ENCODE results near the gene SNRPA1. TPM values are rescaled to one million over a fixed set of nuclear protein-coding genes. Genes with fewer than 3 reads are reported as not detected.

The SNRPA1 gene
- total and polyA plus RNA-seq, 2 of the 13 experiments (the other 11 are each of a cell fraction or from before 2014, with no cell fraction given) = 41.2 to 108 TPM

DNA sequence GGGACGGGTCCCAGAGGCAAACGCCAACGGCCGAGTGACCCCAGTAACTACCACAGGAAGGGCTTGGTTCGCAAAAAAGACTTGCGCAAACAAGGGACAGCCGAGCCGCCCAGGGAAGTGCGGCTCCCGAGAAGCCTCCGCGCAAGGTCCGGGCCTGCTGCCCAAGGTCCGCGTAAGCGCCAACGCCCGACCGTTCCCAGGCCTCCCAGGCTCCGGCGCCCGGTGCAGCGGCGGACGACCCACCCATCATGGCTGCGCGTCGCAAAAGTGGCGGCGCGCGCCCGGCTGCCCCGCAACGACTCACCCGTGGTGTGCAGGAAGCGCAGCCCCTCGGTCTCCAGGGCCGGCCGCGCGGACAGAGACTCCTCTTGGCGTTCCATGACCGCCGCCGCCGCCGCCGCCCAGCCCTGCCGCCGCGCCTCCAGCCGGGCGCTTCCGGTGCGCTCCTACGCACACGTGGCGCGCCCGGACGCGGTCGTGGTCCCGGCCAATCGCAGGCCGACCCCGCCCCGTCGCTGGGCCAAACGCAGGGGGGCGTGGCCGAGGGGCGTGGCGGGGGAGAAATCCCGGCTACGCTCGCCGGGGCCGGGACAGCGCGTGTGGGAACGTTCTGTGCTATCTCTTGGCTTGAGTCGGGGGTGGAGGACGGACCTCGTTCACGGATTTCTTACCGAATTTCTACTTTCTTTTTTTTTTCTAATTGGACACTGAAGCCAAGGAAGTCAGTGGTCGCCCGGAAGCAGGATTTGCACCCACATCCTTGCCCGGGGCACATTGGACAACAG, 17.8 kb downstream of the SNRPA1 start, which contains the start of gene SELENOS (continued):
- TF ChIP-seq, protein P1, sequence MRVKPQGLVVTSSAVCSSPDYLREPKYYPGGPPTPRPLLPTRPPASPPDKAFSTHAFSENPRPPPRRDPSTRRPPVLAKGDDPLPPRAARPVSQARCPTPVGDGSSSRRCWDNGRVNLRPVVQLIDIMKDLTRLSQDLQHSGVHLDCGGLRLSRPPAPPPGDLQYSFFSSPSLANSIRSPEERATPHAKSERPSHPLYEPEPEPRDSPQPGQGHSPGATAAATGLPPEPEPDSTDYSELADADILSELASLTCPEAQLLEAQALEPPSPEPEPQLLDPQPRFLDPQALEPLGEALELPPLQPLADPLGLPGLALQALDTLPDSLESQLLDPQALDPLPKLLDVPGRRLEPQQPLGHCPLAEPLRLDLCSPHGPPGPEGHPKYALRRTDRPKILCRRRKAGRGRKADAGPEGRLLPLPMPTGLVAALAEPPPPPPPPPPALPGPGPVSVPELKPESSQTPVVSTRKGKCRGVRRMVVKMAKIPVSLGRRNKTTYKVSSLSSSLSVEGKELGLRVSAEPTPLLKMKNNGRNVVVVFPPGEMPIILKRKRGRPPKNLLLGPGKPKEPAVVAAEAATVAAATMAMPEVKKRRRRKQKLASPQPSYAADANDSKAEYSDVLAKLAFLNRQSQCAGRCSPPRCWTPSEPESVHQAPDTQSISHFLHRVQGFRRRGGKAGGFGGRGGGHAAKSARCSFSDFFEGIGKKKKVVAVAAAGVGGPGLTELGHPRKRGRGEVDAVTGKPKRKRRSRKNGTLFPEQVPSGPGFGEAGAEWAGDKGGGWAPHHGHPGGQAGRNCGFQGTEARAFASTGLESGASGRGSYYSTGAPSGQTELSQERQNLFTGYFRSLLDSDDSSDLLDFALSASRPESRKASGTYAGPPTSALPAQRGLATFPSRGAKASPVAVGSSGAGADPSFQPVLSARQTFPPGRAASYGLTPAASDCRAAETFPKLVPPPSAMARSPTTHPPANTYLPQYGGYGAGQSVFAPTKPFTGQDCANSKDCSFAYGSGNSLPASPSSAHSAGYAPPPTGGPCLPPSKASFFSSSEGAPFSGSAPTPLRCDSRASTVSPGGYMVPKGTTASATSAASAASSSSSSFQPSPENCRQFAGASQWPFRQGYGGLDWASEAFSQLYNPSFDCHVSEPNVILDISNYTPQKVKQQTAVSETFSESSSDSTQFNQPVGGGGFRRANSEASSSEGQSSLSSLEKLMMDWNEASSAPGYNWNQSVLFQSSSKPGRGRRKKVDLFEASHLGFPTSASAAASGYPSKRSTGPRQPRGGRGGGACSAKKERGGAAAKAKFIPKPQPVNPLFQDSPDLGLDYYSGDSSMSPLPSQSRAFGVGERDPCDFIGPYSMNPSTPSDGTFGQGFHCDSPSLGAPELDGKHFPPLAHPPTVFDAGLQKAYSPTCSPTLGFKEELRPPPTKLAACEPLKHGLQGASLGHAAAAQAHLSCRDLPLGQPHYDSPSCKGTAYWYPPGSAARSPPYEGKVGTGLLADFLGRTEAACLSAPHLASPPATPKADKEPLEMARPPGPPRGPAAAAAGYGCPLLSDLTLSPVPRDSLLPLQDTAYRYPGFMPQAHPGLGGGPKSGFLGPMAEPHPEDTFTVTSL (CRISPR knock-in tag; IDR thresholded peaks at IDR 0.05; ENCODE audit: borderline replicate concordance) = no peak
- TF ChIP-seq, protein P2, sequence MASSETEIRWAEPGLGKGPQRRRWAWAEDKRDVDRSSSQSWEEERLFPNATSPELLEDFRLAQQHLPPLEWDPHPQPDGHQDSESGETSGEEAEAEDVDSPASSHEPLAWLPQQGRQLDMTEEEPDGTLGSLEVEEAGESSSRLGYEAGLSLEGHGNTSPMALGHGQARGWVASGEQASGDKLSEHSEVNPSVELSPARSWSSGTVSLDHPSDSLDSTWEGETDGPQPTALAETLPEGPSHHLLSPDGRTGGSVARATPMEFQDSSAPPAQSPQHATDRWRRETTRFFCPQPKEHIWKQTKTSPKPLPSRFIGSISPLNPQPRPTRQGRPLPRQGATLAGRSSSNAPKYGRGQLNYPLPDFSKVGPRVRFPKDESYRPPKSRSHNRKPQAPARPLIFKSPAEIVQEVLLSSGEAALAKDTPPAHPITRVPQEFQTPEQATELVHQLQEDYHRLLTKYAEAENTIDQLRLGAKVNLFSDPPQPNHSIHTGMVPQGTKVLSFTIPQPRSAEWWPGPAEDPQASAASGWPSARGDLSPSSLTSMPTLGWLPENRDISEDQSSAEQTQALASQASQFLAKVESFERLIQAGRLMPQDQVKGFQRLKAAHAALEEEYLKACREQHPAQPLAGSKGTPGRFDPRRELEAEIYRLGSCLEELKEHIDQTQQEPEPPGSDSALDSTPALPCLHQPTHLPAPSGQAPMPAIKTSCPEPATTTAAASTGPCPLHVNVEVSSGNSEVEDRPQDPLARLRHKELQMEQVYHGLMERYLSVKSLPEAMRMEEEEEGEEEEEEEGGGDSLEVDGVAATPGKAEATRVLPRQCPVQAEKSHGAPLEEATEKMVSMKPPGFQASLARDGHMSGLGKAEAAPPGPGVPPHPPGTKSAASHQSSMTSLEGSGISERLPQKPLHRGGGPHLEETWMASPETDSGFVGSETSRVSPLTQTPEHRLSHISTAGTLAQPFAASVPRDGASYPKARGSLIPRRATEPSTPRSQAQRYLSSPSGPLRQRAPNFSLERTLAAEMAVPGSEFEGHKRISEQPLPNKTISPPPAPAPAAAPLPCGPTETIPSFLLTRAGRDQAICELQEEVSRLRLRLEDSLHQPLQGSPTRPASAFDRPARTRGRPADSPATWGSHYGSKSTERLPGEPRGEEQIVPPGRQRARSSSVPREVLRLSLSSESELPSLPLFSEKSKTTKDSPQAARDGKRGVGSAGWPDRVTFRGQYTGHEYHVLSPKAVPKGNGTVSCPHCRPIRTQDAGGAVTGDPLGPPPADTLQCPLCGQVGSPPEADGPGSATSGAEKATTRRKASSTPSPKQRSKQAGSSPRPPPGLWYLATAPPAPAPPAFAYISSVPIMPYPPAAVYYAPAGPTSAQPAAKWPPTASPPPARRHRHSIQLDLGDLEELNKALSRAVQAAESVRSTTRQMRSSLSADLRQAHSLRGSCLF (CRISPR knock-in tag; IDR thresholded peaks at IDR 0.05; ENCODE audit: borderline replicate concordance) = peak; percentile 59; the same call in 1 of the 2 replicates
- TF ChIP-seq MEIS1 (CRISPR knock-in tag; IDR thresholded peaks at IDR 0.05; ENCODE audit: borderline replicate concordance) (peak; percentile 68; the same call in 1 of the 2 replicates), ZNF501 (CRISPR knock-in tag; IDR thresholded peaks at IDR 0.05) (no peak), RFXAP (CRISPR knock-in tag; IDR thresholded peaks at IDR 0.05; ENCODE audit: borderline replicate concordance) (peak; percentile 97), ZFAT (CRISPR knock-in tag; conservative IDR thresholded peaks at IDR 0.05) (peak; percentile 68; the same call in 1 of the 2 replicates)
- TF ChIP-seq, protein P3, sequence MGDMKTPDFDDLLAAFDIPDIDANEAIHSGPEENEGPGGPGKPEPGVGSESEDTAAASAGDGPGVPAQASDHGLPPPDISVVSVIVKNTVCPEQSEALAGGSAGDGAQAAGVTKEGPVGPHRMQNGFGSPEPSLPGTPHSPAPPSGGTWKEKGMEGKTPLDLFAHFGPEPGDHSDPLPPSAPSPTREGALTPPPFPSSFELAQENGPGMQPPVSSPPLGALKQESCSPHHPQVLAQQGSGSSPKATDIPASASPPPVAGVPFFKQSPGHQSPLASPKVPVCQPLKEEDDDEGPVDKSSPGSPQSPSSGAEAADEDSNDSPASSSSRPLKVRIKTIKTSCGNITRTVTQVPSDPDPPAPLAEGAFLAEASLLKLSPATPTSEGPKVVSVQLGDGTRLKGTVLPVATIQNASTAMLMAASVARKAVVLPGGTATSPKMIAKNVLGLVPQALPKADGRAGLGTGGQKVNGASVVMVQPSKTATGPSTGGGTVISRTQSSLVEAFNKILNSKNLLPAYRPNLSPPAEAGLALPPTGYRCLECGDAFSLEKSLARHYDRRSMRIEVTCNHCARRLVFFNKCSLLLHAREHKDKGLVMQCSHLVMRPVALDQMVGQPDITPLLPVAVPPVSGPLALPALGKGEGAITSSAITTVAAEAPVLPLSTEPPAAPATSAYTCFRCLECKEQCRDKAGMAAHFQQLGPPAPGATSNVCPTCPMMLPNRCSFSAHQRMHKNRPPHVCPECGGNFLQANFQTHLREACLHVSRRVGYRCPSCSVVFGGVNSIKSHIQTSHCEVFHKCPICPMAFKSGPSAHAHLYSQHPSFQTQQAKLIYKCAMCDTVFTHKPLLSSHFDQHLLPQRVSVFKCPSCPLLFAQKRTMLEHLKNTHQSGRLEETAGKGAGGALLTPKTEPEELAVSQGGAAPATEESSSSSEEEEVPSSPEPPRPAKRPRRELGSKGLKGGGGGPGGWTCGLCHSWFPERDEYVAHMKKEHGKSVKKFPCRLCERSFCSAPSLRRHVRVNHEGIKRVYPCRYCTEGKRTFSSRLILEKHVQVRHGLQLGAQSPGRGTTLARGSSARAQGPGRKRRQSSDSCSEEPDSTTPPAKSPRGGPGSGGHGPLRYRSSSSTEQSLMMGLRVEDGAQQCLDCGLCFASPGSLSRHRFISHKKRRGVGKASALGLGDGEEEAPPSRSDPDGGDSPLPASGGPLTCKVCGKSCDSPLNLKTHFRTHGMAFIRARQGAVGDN (CRISPR knock-in tag; IDR thresholded peaks at IDR 0.05) = peak; percentile 86
- TF ChIP-seq, protein P4, sequence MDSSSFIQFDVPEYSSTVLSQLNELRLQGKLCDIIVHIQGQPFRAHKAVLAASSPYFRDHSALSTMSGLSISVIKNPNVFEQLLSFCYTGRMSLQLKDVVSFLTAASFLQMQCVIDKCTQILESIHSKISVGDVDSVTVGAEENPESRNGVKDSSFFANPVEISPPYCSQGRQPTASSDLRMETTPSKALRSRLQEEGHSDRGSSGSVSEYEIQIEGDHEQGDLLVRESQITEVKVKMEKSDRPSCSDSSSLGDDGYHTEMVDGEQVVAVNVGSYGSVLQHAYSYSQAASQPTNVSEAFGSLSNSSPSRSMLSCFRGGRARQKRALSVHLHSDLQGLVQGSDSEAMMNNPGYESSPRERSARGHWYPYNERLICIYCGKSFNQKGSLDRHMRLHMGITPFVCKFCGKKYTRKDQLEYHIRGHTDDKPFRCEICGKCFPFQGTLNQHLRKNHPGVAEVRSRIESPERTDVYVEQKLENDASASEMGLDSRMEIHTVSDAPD (CRISPR knock-in tag; IDR thresholded peaks at IDR 0.05) = no peak
- TF ChIP-seq, protein P5, sequence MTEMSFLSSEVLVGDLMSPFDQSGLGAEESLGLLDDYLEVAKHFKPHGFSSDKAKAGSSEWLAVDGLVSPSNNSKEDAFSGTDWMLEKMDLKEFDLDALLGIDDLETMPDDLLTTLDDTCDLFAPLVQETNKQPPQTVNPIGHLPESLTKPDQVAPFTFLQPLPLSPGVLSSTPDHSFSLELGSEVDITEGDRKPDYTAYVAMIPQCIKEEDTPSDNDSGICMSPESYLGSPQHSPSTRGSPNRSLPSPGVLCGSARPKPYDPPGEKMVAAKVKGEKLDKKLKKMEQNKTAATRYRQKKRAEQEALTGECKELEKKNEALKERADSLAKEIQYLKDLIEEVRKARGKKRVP (CRISPR knock-in tag; IDR thresholded peaks at IDR 0.05) = no peak; a peak in 1 of 4 replicates

Data from HepG2 (cell line).